ENCODE data around the gene DUSP22. TPM values are rescaled to one million over a fixed set of nuclear protein-coding genes. Genes with fewer than 3 reads are reported as not detected.

The DUSP22 gene
- total RNA-seq, 1 donor from 2014 or later = 25.3 TPM

DNA sequence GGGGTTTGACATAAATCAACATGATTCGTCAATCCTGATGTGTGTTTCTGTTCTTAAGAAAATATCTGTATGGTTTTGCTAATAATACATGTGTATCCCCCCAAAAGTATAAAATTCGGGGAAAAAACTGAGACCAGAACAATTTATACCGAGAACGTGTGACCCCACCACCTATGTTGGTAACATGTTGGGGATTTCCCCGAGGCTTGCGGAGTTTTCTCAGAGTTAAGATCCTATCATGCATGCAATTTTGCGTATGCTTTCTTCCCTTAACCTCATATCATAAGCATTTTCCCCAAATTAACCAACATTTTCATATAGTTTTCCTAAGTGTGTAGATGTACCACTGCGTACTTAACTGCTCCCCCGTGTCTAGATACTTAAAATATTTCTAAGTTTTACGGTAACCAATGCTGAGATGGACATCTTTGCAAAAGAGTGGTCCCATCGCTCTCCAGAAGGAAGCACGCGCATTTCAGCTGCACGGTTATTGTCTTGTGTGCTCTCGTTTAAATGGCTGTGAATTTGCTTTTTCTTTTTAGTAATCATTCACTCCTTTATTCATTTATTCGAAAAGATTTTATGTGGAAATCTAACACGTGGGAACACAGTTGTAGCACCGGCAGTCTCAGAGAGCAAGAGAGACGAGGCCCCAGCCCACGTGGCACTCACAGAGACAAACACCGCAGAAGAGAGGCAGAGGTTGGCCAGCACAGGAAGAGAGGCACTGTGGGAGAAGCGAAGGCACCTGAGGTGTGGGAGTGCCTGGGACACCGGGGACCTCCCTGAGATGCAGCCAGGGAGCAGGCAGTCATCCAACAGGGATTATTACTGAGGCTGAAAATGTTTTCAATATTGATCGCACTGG lies 86.0 kb downstream of the DUSP22 start:
- DNase-seq (ENCODE audit: low read depth, low spot score) = no peak

DNA sequence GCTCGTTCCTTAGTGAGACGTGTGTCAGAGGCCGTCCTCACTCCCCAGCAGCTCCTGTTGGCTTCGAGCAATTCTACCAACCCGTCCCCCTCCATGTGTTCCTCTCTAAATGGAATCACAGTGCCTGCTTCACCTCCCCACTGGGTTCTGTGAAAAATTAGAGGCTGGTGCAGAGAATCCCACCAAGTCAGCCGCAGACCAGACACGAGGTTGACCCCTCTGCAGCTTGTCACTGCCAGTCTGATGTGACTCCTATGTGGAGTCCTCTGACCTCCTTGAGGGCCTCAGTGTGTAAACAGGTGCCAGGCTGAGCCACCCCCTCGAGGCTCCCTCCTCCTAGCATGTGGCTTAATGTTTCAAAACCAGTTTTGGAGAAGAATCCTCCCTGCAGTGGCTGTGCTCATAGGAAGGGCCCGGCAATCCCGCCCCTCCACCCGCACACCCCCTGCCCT lies 86.7 kb downstream of the DUSP22 start:
- no peak for DNase-seq (ENCODE audit: low read depth, low spot score)

DNA sequence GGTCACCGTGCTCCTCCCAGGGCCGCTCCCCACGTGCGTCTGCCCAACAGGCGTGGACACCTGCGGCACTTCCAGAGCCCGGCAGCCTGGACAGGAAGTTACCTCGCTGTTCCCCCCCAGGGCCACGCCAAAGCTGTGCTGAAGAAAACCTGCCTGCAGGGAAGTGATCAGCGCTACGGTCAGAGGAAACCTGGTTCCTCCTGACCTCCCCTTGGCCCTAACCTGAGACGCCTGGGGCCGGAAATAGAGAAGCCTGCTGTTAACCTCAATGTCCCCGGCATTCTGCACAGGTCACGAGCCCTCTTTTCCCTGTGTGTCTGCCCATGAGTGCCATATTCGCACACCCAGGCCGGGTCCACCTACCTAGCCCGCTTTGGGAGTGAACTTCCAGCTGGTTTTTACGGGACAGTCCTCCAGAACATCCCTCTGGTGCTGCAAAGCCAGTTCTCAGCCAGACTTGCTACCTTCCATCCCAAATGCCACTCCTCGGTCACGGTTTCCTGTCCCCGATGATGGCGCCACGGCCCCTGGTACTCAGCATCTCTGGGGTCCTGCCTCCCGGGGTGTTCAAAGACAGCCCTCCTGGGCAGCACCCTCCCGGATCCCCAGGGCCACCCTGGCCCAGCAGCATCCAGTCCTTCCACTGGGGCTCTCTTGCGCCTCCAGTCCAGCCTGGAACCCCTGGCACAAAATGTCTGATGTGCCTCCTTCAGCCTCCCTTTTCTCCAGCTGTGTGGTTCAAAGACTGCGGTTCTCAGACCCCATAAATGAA lies 87.3 kb downstream of the DUSP22 start:
- no peak for DNase-seq (ENCODE audit: low read depth, low spot score)

DNA sequence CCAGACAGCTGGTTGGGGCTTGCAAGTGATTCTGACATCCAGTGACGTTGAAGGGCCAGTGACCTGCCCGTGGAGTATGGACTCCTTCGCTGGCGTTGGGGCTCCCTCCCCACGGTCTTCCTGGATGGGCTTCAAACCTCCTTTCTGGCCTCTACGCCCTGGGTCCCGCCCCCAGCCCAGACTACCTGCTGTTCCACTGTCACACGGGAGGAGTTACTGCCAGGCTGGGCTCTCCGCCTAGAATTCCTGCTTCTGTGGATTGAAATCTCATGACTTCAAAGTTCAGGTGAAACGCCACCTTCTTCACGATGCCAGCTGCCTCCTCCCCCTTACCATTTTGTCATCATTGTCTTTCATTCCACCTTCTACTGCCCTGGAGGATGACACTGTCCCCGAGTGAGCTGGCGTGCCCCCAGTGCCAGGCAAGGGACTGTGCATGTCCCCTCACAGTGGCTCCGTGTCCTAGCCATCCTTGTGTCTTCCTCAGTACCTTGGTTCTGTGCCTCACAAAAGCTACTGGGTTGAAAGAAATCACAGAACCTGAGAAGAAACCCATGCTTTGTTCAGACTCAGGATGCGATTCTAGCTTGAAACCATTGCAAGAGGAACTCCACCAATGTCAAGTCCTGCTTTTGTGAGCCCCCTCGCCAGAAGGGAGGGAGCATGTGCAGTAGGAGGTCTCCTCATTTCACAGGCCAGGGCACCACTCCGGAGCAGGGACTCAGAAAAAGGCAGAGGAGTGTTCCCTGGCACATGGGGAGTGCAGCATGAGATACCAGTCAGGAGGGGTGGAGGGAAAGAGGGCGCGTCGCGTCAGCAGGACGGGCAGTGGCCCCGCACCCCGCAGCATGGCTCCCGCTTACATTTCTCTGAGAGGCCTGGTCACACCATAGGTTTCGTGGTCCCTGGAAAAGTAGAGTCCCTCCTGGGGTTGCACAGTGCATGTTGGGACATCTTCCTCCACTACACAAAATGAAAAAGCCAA lies 88.2 kb downstream of the DUSP22 start:
- no peak for DNase-seq (ENCODE audit: low read depth, low spot score)

DNA sequence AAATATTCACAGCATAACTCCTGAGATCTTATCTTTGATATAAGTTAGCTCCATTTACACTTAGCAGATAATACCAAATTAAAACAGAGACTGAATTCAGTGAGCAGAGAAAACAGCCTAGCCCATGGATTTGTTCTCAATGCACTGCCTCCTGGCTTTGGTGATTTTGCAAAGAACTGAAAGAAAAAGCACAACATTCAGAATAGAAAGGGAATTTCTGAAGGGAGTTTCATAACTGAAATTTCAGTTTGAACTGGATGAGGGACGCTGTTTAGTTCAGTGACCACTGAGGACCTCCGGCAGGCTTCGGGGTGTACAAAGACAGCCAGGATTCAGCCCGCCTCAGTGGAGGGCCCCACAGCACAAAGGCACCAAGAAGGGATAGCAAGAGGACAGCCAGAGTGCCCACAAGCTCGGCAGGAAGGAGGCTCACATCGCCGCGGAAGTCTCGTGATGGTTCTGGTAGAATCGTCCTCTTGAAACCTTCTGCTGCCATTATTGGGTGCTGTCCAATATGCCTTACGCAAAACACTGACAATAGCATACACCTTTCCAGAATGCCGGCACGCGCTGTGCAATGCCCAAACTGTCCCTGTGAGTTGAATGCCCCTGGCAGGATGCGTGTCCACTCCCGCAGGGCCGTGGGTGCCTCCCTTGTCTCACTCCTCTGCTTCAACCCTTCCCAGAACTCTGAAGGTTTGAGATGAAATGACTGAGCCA lies 89.6 kb downstream of the DUSP22 start:
- DNase-seq (ENCODE audit: low read depth, low spot score) = no peak

DNA sequence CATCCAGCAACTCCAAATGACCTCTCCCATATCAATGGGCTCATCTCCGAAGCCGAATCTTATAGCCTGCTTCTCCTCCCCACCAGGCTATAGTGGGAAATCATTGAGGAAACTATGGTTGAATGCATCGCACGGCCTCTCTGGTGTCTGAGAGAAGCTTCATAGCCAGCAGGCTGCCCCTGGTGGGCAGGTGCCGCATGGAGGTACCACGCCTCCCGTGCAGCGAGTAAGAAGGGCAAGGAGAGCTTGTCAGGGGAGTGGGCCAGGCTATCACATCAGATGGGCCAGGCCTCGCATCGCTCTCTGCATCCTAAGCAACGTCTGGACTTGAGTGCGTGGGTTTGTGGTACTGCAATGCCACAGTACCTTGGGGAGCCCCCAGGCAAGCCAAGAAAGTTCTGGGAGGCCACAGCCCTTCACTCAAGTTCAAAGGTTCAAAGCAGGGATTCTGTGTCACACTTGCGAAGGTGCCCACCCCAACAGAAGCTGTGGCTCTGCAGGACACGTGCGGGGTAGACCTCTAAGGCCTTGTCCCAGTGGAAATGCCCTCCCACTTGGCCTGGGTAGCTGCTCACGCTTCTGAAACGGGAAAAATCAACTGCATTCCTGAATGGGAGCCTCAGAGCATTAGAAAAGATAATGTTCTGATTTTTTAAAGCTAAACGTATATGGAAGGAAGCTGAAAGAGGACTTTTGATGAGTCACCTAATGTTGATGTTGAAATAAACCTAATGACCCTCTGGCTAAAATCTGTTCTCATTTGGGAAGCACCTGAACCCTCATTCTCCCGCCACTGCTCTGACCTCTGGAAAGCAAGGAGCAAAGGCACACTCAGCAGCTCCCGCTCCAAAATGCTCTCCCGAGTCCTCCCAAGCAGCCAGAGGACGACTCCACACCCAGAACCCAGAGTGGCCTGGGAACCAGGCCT lies 90.9 kb downstream of the DUSP22 start:
- DNase-seq (ENCODE audit: low read depth, low spot score) = no peak

DNA sequence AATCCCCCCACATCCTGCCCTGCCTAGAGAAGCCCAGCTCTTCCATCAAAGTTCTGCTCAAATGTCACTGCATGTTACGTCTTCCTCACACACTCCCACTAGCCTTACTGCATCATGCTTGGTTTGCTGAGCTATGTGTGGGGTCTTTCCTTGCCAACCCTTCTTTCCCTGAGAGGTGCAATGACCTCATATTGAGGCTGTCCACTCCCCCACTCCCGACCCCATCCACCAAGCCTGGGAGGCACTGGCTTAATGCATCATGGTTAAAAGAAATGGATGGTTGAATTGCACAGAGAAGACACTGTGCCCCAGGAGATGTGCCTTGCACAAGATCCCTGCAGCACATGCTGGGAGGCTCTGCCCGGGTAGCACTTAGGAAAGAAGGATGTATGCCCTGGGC lies 91.6 kb downstream of the DUSP22 start:
- no peak for DNase-seq (ENCODE audit: low read depth, low spot score)

DNA sequence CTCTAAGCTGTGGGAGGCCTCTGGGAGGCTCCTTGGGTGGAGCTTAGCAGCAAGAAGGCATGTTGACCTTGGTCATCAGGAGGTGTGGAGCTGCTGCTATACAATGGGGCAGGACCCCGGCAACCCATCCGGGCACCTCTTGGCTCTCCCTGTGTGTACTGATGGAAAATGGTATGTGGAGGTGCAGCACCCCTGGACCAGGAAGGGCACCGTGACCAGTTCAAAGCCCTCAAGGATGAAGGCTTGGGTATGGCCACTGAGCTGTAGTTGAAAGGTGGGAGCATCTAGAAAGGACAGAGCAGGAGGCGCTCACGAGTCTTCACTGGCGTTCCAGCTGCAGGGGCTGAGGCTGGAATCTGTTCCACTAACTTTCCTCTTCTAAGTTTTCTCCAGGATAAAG lies 92.6 kb downstream of the DUSP22 start:
- no peak for DNase-seq (ENCODE audit: low read depth, low spot score)

DNA sequence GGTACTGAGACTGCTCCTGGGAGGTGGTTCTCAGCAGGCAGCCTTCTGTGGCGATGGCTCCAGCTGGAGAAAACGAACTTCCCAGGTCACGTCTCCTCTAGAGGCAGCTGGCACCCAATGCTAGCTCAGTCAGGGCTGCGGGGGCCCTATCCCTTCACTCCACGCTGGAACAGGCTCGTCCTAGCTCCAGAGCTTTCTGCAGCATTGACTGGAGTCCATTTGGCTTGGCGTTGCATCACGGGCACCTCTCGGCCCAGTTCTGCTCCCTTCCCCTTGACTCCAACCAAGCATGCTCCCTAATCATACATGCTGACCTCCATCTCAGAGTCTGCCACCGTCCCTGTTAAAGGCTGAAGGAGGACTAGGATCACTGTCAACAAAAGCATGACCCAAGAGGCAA lies 93.3 kb downstream of the DUSP22 start:
- no peak for DNase-seq (ENCODE audit: low read depth, low spot score)

DNA sequence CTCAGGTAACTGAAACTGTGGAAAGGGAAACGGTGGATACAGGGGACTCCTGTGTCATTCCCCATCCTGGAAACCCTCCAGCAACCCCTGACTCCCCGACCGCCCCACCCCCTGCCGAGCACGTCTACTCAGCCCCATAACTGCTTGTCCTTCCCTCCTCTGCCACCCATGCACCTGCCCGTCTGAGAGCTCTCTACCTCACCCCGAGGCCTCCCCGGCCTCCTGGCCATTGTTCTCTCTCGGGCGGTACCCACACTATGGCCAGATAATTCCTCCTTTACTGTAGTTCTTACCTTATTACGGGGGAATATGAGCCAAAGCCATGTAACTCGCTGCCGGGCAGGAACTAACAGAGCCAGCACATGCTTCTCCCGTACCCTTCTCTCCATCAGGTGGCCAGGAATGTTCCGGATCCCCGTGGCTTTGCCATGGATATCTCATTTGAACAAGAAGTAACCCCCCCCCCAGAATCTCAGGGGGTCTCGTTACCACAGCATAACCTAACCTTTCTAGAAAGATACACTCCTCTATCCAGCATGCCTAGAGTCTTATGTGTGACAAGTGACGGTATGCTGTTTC lies 94.5 kb downstream of the DUSP22 start:
- DNase-seq (ENCODE audit: low read depth, low spot score) = no peak

DNA sequence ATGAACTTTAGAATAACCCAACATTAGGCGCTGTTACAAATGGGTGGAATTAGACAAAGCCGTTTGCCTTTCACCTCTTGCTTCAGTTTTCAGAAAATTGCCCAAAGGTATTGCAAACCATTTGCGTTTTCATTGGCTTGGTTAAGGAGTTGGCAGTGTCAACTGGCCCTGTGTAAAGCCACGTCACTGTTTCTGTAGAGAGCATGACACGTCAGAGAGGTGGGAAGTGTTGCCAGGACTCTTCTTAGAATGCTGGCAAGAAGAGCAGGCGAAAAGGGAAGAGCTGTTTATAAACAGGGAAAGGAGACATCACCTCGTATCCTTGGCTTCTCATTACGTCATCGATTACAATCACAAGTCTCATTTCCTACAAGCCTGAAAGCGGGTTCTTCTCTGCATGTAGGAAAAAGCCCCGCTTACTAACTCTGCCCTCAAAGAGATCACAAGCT lies 95.0 kb downstream of the DUSP22 start:
- DNase-seq (ENCODE audit: low read depth, low spot score) = no peak

DNA sequence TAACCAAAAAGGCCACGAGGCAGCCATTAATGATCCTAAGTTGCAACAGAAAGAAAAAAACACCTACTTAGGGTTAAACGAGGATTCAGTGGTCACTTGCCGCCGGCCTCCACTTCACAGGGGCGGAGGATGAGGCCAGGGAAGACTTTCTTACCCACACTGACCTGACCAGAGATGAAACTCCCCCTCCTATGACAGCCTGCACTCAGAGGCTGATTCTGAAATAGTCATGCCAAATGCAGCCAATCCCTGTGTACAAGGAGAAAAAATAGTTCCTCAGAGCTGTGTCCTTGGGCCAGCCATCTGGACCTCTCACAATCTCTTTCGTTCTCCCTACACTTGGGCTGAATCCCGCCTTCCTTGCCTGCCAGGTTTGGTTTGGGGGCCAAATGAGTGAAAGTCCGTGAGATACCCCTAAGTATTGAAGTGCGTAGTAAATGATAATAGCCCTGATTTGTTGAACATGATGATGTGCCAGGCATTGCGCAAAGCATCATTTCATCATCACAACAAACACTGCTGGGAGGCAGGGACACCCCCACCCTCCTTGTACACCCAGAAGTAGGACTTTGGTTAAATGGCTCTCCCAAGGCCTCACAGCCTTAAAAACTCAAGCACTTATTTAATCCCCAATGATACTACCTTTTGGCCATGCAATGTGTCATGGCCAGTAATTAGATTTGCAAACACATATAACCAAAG lies 96.1 kb downstream of the DUSP22 start:
- DNase-seq (ENCODE audit: low read depth, low spot score) = no peak

DNA sequence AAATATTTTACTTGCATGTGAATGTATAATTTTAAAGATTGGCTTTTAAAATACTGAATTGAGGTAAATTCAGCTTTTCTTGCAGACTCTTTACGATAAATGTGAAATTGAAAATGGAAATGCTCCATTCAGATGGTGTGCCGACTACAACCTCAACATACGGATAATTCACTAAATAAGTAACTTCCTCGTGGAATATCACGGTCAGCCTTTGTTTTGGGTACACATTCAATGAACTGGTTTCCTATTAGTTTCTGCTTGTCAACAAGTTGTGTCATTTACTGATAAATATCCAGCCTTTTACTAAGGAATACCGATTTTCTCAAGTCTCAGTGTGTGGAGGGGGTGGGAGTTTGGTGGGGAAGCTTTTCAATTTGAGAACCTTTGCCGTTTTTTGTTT lies 96.9 kb downstream of the DUSP22 start:
- no peak for DNase-seq (ENCODE audit: low read depth, low spot score)

DNA sequence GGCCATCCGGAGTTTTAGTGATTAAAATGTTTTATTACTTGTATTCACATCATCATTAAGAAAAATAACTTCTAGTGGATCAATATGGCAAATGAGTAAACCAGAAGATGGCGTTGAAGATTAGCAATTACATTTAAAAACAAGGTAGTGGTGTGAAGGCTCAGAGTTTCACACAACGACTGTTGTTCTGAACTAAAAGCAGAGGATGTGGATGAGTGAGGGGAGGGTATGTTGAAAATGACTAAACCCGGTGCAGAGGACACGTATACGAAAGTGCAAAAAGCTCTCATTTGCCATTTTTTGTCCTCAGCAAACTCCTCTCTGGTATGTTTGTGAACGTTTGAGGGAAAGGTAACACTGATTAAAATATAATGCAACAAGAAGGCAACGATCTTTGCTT lies 97.3 kb downstream of the DUSP22 start:
- DNase-seq (ENCODE audit: low read depth, low spot score) = no peak

DNA sequence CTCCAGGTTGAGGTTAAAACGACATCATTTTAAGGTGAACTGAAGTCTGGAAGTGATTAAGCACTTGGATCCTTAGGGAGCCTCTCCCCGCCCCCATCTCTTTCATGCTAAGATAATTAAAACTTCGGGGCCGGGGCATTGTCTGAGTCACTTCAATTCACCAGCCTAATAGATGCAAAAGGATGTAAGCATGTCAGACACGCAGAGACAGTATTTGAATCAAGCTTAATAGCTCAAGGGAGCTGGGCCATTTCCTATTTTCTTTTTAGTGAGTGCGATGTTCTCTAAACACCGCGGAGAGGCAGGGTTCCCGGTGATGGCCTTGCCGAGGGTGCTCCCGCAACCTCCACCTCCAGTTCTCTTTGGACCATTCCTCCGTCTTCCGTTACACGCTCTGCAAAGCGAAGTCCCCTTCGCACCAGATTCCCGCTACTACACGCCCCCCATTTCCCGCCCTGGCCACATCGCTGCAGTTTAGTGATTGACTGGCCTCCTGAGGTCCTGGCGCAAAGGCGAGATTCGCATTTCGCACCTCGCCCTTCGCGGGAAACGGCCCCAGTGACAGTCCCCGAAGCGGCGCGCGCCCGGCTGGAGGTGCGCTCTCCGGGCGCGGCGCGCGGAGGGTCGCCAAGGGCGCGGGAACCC lies 98.7 kb downstream of the DUSP22 start:
- DNase-seq (ENCODE audit: low read depth, low spot score) = no peak

DNA sequence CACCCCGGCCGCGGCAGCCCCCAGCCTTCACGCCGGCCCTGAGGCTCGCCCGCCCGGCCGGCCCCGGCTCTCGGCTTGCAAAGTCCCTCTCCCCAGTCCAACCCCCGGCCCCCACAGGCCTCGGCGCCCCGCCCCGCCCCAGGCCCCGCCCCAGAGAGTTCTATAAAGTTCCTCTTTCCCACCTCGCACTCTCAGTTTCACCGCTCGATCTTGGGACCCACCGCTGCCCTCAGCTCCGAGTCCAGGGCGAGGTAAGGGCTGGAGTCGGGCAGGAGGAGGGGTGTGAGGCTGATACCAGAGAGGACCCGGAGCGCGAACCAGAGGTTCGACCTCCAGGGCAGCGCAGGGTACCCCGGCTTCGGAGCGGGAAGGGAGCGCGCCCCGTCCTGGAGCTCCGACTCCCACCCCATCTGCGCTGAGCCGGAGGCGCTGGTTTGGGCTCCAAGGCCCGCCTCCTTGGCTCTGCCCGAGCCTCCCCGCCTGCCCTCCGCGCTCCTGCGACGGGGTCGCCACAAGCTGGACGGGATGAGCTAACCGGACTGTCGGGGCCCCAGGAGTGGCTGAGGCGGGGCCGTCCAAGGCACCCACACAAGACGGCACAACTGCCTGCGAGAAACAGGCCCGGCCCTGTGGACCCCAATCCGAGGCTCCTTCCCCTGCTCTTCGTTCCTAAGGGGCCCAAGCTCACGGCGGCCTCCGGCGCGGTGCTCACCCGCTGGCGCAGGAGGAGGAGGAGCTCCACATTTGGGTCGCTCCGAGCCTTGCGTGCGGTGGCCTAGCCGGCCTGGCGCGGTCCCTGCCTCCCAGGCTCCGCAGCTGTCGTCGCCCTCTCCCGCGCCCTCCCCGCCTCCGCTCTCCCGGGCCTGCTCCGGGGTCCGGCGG lies 99.5 kb downstream of the DUSP22 start, which contains the start of gene IRF4:
IRF4 (plus strand) TSS at position 194 of the 882 bp plus-strand sequence. CDS start 1,401 bp downstream, outside the sequence.
- DNase-seq (ENCODE audit: low read depth, low spot score) = no peak

Measured in pulmonary artery endothelial cell (primary cell).